Measurements from ENCODE around the gene SLC17A4.
A peak's percentile ranks its signal among the peaks of the same experiment; 100 is the strongest.
"Not testable (repeated sequence)": the region's sequence is repeated elsewhere in the genome, so short reads cannot be mapped to it uniquely, and the experiment has no call there.

Gene SLC17A4, protein sequence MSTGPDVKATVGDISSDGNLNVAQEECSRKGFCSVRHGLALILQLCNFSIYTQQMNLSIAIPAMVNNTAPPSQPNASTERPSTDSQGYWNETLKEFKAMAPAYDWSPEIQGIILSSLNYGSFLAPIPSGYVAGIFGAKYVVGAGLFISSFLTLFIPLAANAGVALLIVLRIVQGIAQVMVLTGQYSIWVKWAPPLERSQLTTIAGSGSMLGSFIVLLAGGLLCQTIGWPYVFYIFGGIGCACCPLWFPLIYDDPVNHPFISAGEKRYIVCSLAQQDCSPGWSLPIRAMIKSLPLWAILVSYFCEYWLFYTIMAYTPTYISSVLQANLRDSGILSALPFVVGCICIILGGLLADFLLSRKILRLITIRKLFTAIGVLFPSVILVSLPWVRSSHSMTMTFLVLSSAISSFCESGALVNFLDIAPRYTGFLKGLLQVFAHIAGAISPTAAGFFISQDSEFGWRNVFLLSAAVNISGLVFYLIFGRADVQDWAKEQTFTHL

DNA sequence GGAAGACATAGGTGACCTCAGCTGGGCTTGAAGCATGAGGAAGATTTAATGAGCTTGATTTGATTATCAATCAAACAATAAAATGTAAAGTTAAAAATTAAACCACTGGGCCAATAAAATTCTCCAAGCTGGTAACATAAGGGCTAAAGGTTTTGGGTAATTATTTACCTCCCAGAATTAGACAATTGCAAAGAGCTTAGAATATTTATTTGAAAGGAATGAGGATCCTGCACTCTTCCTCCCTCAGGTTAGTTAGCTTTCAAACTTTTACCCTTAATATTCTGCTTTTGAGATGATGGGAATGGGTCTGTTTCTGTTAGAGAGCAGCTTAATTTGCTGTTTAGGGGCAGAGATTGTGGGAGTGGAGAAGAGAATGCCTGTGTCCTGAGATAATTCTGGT is at the start of gene SLC17A4:
TSS of gene SLC17A4 (plus strand) at position 208 of the 400 bp plus-strand sequence. CDS start 7,221 bp downstream, outside the sequence.
- DNase-seq = no peak

DNA sequence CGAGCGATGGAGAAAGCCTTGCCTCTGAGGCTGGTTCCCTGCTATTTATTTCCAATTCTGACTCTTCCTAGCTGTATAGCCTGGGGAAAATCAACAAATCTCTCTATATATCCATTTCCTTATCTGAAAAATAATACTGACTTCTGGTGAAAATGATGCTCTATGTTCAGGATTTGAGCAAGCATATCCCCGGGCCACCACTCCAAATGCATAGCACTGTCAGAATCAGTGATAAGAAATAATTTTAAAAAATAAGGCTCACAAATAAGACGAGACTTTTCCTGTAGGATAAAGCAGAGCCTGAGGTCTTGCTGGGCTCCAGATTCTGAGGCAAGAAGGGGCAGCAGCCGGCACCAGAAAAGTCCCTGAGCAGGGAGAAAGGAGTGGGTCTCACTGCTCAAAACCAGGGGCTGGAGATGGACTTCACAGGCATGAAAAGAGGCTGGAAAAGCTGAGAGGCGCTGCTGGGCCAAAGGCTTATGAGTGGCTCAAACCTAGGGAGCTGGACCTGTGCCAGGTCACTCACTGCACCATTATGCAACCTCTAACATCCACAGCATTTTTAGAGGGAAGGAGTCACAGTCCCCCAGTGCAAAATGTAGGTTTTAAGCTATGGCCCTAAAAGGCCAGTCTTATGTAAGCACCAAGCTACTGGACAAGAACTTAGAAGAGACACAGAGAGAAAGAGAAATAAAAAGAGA is 48.1 kb upstream of the SLC17A4 start:
- no peak for DNase-seq

DNA sequence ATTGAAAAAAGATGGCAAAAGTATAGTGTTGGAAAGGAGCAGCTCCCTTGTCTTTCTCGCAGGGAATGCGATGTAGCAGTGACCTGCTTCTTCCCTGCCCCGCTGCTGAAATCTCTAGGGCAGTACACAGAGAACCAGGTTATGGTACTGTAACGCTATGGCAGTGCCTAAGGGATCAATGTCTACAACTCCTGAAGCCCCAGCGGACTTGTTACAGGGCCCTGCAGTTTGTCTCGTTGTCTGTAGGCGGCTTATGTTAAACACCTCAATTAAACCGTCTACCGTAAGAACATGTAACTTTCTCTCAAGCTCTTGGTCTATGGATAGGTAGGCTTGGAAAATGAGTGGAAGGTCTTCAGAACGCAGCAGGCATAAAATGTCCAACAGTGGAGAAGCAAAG is 44.8 kb upstream of the SLC17A4 start:
- no peak for DNase-seq

DNA sequence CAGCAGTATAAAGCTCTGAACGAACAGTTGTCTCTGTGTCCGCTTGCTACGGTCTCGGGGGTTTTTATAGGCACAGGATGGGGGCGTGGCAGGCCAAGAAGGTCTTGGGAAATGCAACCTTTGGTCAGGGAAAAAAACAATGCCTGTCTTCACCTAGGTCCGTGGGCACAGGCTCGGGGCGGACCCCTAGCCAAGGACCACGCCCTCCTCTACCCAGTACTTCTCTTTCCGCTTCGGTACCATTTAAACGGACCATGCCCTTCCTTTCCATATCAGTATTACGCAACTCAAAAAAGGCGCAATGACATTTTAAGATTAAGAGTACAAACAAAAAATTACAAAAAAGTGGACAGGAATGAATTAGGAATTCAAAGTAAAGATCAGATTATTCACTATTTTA is 44.3 kb upstream of the SLC17A4 start:
- DNase-seq = no peak

DNA sequence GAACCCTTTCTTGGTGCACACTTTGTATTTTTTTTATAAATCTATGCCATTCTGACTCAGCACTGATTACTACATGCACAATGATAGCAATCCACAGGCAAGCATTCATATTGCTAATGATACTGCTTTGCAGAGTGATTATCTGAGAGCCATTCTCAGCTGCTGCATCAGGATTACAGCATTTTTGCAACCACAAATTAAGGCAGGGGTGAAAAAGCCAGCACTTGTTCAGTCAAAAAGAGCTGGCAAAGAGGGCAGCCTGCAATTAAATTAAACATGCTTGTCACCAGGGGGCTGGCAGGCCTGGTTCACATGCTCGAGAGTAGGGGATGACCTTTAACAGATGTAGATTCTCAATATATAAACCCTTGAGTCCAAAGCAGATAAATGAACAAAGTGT is 40.7 kb upstream of the SLC17A4 start:
- DNase-seq = no peak

DNA sequence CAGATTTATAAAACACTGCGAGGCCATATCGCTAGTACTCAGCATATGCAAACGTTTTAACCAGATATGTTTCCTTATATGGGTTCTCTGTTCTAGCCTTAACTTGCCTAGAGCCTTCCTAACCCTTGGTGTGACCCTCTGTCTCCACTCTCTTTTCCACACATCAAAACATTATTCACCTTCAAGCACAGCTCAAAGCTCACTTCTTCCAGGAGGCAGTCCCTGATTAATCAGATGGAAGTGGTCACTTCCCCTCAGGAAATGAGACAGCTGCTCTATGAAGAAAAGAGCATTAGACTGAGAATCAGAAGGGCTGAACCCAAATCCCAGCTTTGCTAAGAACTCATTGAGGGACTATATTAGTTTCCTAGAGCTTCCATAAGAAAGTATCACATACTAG is 39.8 kb upstream of the SLC17A4 start:
- no peak for DNase-seq

DNA sequence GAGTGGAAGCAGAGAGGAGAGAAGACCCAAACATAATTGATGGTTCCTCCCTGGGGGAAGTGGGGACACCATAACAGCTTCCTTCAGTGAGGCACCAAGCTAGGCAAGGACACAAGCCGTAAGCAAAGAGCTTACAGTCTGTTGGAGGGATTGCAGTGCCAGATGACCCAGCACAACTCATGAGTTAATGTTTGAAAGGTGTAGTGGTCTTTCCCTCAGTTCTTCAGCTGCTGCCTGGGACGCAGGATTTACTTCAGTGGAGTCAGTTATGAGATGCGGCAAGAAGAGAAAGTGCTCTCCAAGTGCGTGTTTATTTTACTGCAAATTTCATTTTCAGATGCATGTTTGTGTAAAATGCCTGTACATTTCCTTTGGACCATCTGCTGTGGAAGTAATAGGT is 38.7 kb upstream of the SLC17A4 start:
- no peak for DNase-seq

DNA sequence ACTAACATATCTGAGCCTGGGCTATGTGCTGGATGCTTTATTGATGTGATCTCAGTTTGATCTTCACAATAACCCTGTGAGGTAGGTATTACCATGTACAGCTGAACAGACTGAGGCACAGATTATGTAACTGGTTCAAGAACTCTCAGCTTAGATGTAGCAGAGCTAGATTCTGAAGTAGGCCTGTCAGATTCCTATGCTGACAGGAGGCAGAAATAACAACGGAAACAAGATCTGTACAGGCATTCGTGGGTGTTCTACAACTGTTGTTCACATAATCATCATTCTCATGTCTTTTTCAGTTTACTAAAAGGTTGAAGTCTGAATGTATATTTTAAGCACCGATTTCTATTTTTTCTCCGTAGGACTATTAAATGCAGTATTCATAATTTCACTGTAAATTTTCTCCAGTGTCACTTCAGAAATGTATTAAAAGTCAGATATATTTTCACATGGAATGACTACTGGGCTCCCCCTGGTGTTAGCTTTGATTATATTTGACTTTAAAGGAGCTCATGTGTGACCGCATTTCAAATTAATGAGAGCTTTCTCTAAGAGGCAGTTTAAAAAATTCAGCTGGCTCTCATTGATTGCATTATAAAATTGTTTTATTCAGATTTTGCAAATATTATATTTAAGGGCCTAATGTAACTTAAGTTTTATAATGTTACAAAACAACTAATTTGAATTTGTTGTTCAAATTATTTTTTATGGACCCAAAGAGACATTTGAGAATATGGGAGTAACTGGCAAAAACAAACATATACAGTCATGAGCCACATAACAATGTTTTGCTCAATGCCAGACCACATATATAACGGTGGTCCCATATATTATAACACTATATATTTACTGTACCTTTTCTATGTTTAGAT is 36.4 kb upstream of the SLC17A4 start:
- DNase-seq = peak; percentile 22 to 64

DNA sequence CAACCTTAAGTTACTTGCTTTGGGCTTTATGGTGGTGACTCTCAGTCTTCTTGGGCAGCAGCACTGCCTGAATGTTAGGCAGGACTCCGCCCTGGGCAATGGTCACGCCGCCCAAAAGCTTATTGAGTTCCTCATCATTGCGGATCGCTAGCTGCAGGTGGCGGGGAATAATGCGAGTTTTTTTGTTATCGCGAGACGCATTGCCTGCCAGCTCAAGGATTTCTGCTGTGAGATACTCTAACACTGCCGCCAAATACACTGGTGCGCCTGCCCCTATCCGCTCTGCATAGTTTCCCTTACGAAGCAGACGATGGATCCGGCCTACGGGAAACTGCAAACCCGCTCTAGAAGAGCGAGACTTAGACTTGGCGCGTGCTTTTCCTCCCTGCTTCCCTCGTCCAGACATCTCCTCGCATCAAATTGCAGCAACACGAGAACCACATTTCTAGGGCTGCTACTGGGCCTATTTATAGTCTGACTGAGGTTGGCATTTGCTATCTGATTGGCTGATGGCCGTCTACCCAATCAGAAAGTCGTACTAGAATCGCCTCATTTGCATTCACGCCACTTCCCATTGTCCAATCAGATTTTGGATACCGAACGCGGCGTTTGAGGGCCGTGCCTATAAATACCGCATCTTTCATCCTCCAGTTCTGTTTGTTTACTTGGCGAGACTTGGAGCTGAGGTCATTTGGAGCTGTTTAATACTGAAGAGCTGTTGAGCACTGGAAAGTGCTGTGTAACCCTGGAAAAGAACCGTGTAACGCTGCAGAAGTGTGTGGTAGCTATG is 28.2 kb upstream of the SLC17A4 start:
- DNase-seq = no peak

DNA sequence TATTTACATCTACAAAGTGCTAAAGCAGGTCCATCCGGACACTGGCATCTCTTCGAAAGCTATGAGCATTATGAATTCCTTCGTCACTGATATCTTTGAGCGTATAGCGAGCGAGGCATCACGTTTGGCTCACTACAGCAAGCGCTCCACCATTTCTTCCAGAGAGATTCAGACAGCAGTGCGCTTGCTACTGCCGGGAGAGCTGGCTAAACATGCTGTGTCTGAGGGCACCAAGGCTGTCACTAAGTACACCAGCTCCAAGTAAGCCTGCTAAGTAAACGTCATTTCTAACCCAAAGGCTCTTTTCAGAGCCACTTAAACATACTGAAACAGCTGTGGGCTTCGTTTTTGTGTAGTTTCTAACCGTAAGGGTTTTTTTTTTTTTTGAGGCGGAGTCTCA is 27.5 kb upstream of the SLC17A4 start:
- DNase-seq = no peak

DNA sequence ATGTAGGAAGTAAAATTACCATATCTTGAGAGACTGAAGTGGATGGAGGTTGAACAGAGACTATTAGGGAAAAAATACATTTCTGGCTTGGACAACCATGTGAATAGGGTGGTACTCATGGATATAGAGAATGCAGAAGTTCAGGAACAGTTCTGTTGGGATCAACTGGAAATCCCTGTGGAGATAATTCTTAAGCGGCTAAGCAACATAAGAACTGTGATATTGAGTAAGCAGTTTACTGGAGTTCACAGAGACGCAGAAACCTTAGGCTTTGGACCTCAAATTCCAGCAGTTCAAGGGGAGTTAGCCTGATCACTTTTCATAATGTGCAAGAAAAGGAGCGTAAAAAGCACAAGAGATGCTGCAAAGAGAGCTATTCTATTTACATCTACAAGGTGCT is 23.6 kb upstream of the SLC17A4 start:
- DNase-seq = no peak

DNA sequence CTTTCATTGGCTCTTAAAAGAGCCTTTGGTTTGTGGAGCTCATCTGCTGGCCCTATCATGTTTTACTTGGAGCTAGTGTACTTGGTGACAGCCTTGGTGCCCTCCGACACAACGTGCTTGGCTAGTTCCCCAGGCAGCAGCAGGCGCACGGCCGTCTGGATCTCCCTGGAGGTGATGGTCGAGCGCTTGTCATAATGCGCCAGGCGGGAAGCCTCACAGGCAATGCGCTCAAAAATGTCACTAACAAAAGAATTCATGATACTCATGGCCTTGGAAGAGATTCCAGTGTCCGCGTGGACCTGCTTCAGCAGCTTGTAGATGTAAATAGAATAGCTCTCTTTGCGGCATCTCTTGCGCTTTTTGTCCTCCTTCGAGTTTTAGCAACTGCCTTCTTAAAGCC is 22.8 kb upstream of the SLC17A4 start:
- DNase-seq = no peak

DNA sequence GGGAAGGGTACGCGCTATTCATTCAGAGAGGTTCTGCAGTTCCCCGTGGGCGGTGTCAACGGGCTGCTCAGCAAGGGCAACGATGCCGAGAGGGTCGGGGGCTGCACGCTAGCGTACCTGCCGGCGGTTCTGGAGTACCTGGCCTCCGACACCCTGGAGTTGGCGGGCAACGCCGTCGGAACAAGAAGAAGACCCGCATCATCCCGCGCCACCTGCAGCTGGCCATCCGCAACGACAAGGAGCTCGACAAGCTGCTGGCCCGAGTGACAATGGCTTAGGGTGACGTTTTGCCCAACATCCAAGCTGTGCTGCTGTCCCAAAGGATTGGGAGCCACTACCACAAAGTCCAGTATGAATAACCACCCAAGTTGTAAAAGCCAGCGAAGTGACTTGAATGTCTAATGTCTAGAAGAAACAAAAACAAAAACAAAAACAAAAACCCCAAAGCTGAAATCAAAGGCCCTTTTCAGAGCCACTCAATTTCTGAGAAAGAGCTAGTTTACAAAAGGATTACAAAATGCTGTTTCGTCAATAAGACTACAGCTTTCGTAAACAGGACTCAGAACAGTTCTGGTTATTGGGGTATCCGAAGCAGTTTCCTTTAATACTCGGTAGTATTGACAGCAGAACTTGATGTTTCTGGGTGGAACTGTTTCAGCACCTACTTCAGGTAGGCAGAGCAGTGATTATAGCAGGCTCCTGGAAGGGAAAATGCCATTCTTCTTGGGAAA is 21.9 kb upstream of the SLC17A4 start:
- no peak for DNase-seq

DNA sequence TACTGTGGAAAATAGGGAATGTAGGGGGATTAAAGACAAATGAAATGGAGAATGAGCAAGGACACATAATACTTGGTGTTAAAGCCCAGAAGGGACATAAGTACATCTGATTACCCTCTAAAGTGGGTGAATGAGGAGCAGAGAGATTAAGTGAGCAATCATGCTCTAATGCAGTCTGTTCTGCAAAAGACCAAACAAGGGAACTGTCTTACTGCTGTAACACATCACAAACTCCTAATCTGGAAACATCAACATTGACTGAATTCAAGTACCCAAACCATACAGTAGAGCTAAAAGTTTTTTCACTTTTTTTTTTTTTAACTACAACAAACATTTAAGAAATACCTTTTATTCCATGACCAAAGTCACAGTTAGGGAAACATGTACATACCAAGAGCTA is 19.3 kb upstream of the SLC17A4 start:
- DNase-seq = no peak

DNA sequence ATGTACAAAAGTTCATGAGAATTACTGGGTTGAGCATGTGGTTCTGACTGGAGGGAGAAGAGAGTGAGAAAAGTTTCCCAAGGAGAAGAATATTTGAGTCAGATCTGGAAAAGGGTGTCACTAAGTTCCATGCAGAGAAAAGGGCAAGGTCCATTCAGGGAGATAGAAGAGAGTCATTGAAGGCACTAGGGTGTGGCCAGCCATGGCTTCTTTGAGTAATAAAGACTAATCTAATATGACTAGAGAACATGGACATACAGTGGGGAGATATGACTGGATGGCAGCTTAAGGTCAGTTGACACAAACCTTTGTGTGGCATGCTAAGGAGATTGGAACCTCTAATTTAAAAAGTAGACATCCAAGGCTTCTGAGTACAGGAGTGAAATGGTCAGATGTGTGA is 10.7 kb upstream of the SLC17A4 start:
- DNase-seq = no peak

DNA sequence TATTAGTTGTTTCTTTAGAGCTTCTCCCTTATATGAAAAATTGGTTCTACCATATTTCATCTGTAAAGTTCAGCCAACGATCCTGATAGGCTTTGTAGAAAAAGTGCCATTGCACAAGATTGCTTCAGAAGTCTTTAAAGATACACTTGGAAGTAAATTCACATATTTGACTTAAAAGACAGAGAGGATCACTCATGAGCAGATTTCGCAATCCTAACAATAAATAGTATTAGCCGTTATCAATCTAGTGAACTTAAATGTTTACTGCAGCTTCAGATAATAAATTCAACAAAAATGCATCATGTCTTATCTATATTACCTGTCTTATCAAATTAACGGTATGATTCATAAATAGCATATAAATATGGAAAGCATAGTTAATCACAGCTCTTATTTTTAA is 8.7 kb upstream of the SLC17A4 start:
- DNase-seq = no peak

DNA sequence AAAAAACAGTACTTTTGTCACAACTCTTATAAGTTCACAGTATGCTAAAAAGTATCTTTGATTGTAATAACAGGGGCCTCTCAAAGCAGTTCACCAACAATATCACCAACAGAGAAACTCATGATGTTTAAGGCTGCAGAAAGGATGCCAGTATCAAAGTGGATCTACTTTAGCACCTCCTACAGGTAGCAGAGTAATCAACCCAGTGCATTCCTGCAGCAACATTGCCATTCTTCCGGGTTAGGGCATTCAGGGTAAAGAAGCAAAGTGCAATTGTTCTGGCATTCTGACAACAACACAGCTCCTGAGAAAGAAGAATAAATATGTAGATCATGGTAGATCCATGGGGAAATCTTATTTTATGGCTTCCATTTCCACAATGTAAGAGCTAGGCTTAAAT is 7.6 kb upstream of the SLC17A4 start:
- no peak for DNase-seq

DNA sequence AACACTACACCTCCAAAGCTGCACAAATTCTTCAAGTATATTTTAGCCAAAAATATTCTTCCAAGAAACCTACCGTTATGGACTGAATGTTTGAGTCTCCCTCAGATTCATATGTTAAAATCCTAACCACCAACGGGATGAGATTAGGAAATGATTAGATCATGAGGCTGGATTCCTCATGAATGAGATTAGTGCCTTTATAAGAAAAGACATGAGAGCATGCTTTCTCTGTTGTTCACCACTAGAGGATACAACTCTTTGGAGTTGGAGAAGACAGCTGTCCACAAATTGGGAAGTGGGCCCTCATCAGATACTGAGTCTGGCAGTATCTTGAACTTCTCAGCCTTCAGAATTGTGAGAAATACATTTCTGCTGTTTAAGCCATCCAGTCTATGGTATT is 7.1 kb upstream of the SLC17A4 start:
- no peak for DNase-seq

DNA sequence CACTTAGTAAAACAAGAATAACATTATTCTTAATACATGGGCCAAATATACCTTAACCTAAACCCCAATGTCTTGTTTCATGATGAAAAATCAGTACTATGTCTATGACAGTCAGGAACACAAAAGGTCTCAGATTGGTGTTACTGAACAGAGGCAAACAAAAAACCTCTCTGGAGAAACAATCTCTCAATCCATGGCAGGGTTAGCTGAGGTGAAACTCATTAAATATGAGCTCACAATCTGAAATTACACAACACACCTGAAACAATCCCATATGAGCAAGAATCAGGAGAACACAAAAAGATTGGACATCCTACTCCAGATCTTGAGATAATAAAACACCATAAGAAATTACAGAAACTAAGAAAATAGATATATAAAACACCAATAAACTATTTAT is 6.5 kb upstream of the SLC17A4 start:
- no peak for DNase-seq

DNA sequence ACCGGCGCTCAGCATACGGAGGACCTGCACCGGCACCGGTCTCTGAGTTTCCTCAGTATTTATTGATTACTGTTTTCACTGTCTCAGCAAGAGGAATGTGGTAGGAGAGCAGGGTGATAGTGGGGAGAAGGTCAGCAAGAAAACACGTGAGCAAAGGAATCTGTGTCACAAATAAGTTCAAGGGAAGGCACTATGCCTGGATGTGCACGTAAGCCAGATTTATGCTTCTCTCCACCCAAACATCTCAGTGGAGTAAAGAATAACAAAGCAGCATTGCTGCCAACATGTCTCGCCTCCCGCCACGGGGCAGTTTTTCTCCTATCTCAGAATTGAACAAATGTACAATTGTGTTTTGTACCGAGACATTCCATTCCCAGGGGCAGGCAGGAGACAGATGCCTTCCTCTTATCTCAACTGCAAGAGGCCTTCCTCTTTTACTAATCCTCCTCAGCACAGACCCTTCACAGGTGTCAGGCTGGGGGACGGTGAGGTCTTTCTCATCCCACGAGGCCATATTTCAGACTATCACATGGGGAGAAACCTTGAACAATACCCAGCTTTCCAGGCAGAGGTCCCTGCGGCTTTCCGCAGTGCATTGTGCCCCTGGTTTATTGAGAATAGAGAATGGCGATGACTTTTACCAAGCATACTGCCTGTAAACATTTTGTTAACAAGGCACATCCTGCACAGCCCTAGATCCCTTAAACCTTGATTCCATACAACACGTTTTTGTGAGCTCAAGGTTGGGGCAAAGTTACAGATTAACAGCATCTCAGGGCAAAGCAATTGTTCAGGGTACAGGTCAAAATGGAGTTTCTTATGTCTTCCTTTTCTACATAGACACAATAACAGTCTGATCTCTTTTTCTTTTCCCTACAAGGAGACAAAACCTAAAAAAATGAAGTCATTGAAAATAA is 5.7 kb upstream of the SLC17A4 start:
- DNase-seq = not testable (repeated sequence)

DNA sequence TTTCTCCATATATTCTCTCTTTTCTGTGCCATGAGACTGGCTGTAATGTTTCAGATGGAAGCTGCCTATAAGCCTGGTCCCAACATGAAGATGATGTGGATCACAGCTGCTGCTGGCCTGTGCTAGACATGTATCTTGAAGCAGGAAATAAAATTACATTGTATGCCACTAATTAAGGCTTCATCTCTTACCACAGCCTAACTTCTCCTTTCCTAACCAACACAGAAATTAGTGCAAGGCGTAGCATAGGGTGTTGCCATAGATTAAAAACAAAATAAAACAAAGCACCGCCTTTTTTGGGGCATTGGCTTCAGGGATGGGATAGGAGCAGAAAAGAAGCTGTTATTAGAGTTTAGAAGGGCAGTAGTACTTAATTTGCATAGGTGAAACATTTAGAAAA is 4.7 kb upstream of the SLC17A4 start:
- peak; percentile 60 to 62 for DNase-seq
